ENCODE results near the gene HBG1.

The HBG1 gene

GRCh38 chr11:5245155-5245554, 4.5 kb downstream of the HBG1 start:
- no peak for DNase-seq

- no peak for DNase-seq
Measured at GRCh38 chr11:5243816-5244180, 5.9 kb downstream of the HBG1 start.

- DNase-seq = no peak
Measured at GRCh38 chr11:5242933-5243815, 6.5 kb downstream of the HBG1 start.

- no peak for DNase-seq
Measured at GRCh38 chr11:5242208-5242607, 7.4 kb downstream of the HBG1 start.

GRCh38 chr11:5241458-5241857, 8.2 kb downstream of the HBG1 start:
- no peak for DNase-seq

GRCh38 chr11:5240458-5240857, 9.2 kb downstream of the HBG1 start:
- DNase-seq = no peak

- DNase-seq = no peak
Measured at GRCh38 chr11:5240056-5240455, 9.6 kb downstream of the HBG1 start.

GRCh38 chr11:5239046-5239445, 10.6 kb downstream of the HBG1 start:
- DNase-seq = no peak

GRCh38 chr11:5238486-5238885, 11.2 kb downstream of the HBG1 start:
- no peak for DNase-seq

- no peak for DNase-seq
Measured at GRCh38 chr11:5237420-5237819, 12.2 kb downstream of the HBG1 start.

- no peak for DNase-seq
Measured at GRCh38 chr11:5235364-5236095, 14.1 kb downstream of the HBG1 start.

- DNase-seq = no peak
Measured at GRCh38 chr11:5234381-5234834, 15.2 kb downstream of the HBG1 start, which contains the start of gene HBD. Gene HBD (minus strand): TSS chr11:5234483. CDS start chr11:5234433, 50 bp downstream.

- DNase-seq = no peak
Measured at GRCh38 chr11:5233307-5233706, 16.4 kb downstream of the HBG1 start.

- DNase-seq = no peak
Measured at GRCh38 chr11:5232821-5233220, 16.8 kb downstream of the HBG1 start.

GRCh38 chr11:5232176-5232575, 17.5 kb downstream of the HBG1 start:
- no peak for DNase-seq

- DNase-seq = no peak
Measured at GRCh38 chr11:5231111-5231510, 18.5 kb downstream of the HBG1 start.

GRCh38 chr11:5230266-5230665, 19.4 kb downstream of the HBG1 start:
- DNase-seq = no peak

GRCh38 chr11:5229796-5230195, 19.9 kb downstream of the HBG1 start:
- no peak for DNase-seq

GRCh38 chr11:5229356-5229755, 20.3 kb downstream of the HBG1 start:
- DNase-seq = no peak

GRCh38 chr11:5228124-5228523, 21.5 kb downstream of the HBG1 start:
- no peak for DNase-seq

- DNase-seq = no peak
Measured at GRCh38 chr11:5227681-5228080, 22.0 kb downstream of the HBG1 start.

GRCh38 chr11:5226732-5227310, 22.8 kb downstream of the HBG1 start, which contains the start of gene HBB:
Gene HBB (minus strand): TSS chr11:5227071. CDS start chr11:5227021, 50 bp downstream.
- no peak for DNase-seq

GRCh38 chr11:5225480-5225871, 24.2 kb downstream of the HBG1 start:
- no peak for DNase-seq
